ENCODE results near the gene CAV1. TPM values are rescaled to one million over a fixed set of nuclear protein-coding genes. Genes with fewer than 3 reads are reported as not detected.

Gene CAV1
- total RNA-seq, 1 donor from 2014 or later: 695 TPM

DNA sequence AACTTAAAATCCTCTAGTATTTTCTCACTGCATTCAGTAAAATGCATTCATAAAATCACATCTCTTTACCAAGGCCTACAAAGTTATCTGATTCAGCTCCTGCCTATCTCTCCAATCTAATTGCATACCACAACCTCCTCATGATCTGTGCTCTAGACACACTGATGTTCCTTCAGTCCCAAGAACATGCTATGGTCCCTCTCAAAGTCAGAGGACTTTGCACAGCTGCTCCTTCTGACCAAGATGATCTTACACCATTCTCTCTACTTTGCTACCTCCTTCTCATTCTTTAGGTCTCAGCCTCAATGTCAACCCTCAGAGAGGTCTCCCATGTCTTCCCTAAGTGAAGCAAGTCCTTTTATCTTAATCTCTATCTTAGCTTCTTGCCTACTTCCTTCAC, 45.5 kb downstream of the CAV1 start:
- Histone ChIP-seq H3K27me3 (no peaks in the 10 kb centered on the region), H3K36me3 (no peaks in the 10 kb centered on the region), H3K4me3 (no peak overlapping the region), H3K27ac (no peak overlapping the region), H3K4me1 (peaks cover 14% of the 10 kb centered on the region), H3K9me3 (no peaks in the 10 kb centered on the region)
- ATAC-seq: no peak
- no peak for DNase-seq
- no peak for TF ChIP-seq CTCF (IDR thresholded peaks at IDR 0.05)
- intact Hi-C loops (cut with DNase I): loop anchor here (10.0 kb wide), 1 partner anchor 46 kb away; the partner anchor contains the start of gene CAV1

- no peak overlapping the region for H3K27ac ChIP-seq
- no peak for TF ChIP-seq CTCF (IDR thresholded peaks at IDR 0.05)
- no peaks in the 10 kb centered on the region for H3K9me3 ChIP-seq
- no peaks in the 10 kb centered on the region for H3K36me3 ChIP-seq
- peaks cover 14% of the 10 kb centered on the region for H3K4me1 ChIP-seq
- no peaks in the 10 kb centered on the region for H3K27me3 ChIP-seq
- H3K4me3 ChIP-seq: no peak overlapping the region
- DNase-seq (no peak), ATAC-seq (no peak)
- intact Hi-C loops (cut with DNase I): loop anchor here (10.0 kb wide), 1 partner anchor 46 kb away; the partner anchor contains the start of gene CAV1
Observed at GRCh38 chr7:116571037-116571436, 46.2 kb downstream of the CAV1 start.

GRCh38 chr7:116571552-116571951, 46.7 kb downstream of the CAV1 start:
- Histone ChIP-seq H3K9me3 (no peaks in the 10 kb centered on the region), H3K4me3 (no peak overlapping the region), H3K36me3 (no peaks in the 10 kb centered on the region), H3K27ac (no peak overlapping the region), H3K4me1 (peaks cover 14% of the 10 kb centered on the region), H3K27me3 (no peaks in the 10 kb centered on the region)
- no peak for TF ChIP-seq CTCF (IDR thresholded peaks at IDR 0.05)
- no peak for DNase-seq
- ATAC-seq: peak; percentile 75
- intact Hi-C loops (cut with DNase I): loop anchor here (10.0 kb wide), 1 partner anchor 47 kb away; the partner anchor contains the start of gene CAV1

DNA sequence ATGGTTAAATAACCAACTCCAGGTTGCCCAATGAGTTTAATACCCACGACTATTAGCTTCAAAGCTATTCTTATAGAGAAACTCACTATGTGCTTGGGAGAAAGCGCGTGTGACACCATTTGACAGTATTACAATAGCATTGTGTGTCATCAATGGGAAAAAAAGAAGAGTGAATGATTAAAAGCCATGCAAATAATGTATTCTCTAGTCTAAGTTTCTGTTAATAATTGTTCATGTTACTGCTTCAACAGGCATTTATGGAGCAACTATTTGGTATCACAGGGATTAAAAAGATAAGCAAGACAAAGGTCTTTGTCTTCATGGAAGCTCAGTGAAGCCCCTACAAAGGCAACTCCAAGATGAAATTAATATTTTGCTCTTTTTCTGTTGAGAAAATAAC, 47.2 kb downstream of the CAV1 start:
- TF ChIP-seq CTCF (IDR thresholded peaks at IDR 0.05): no peak
- DNase-seq (no peak), ATAC-seq (no peak)
- Histone ChIP-seq H3K4me3 (no peak overlapping the region), H3K36me3 (no peaks in the 10 kb centered on the region), H3K4me1 (peaks cover 16% of the 10 kb centered on the region), H3K9me3 (no peaks in the 10 kb centered on the region), H3K27ac (no peak overlapping the region), H3K27me3 (no peaks in the 10 kb centered on the region)
- intact Hi-C loops (cut with DNase I): loop anchor here (10.0 kb wide), 1 partner anchor 47 kb away; the partner anchor contains the start of gene CAV1

GRCh38 chr7:116573541-116573940, 48.7 kb downstream of the CAV1 start:
- intact Hi-C loops (cut with DNase I): loop anchor here (10.0 kb wide), 1 partner anchor 49 kb away; the partner anchor contains the start of gene CAV1
- Histone ChIP-seq H3K4me3 (no peak overlapping the region), H3K27ac (no peak overlapping the region), H3K36me3 (no peaks in the 10 kb centered on the region), H3K4me1 (peaks cover 16% of the 10 kb centered on the region), H3K27me3 (no peaks in the 10 kb centered on the region), H3K9me3 (no peaks in the 10 kb centered on the region)
- DNase-seq: no peak
- ATAC-seq: no peak
- no peak for TF ChIP-seq CTCF (IDR thresholded peaks at IDR 0.05)

All from upper lobe of right lung (tissue), 1 donor.